ENCODE measurements around the gene SRXN1. TPM values are rescaled to one million over a fixed set of nuclear protein-coding genes. Genes with fewer than 3 reads are reported as not detected.

SRXN1 gene
- total RNA-seq, 1 experiment from 2014 or later: 839 TPM

DNA sequence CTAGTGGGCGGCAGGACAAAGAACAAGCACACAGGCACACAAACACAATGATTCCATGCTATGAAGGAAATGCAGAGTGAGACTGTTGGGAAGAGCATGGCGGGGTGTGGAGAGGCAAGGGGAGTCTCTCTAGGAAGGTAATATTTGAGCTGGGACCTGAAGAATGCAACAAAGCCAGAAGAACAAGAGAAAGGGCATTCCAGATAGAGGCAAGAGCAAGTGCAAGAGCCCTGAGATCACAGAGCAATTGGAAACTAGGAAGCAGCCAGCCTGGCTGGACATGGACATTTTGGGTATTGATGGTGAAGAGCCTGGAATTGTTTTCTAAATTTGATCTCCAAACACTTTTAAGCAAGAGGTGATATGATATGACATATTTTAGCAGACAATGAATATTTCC is 15.4 kb downstream of the SRXN1 start:
- DNase-seq (ENCODE audit: extremely low read depth, low read depth): no peak

DNA sequence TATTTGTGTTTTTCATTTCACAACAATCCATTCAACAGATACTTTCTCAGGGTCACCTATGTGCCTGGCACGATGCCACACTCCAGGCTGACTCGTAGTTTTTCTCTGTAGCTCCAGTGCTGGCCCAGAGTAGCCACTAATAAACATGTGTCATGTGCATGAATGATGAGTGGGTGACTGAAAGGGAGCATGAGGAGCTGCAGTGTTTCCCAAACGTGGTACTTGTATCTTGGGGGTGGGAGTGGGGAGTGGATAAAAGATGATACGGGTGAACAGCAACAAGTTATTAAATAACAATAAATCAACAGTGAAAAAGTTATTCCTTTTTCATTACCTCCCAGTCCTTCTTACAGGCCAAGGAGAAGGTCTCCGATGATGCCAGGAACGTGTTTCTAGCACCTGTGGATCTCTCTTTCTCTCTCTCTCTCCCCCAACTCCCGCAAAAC is 17.1 kb downstream of the SRXN1 start:
- DNase-seq (ENCODE audit: extremely low read depth, low read depth): no peak

DNA sequence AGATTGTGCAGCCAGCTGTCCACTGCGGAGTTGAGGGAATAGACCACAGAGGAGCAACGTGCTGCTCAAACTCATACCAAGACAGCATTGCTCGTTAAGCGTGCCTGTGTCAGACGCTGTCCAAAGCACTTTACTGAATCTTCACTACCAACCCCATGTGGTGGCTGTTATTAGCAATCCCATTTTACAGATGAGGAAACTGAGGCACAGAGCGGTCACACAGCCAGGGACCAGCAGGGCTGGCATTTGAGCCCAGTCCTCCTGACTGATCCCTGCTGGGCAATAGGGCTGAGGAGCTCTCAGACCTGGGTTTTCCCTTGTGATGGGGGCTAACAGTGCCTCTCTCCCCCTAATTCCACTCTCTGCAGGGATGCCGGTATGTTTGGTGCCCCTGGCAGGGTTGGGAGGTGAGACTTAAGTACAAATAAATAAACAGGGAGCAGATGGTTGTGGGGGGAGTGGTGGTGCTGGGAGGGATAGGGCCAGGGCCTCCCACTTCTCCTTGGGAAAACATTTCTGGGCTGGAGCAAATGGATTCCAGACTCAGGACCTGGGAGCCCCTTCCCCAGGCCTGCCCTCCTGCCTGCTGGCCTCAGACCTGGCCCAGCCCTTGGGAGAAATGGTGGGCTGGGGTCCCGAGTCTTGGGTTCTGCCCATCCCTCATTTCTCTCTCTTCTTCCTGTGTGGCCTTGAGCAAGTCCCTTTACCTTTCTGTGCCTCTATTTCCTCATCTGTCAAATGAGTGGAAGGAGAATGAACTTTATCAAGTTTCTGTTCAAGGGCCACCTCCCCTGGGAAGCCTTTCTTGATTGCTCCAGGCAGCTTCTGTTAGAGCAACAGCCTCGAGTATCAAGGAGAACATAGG is 17.7 kb downstream of the SRXN1 start:
- DNase-seq (ENCODE audit: extremely low read depth, low read depth): no peak

DNA sequence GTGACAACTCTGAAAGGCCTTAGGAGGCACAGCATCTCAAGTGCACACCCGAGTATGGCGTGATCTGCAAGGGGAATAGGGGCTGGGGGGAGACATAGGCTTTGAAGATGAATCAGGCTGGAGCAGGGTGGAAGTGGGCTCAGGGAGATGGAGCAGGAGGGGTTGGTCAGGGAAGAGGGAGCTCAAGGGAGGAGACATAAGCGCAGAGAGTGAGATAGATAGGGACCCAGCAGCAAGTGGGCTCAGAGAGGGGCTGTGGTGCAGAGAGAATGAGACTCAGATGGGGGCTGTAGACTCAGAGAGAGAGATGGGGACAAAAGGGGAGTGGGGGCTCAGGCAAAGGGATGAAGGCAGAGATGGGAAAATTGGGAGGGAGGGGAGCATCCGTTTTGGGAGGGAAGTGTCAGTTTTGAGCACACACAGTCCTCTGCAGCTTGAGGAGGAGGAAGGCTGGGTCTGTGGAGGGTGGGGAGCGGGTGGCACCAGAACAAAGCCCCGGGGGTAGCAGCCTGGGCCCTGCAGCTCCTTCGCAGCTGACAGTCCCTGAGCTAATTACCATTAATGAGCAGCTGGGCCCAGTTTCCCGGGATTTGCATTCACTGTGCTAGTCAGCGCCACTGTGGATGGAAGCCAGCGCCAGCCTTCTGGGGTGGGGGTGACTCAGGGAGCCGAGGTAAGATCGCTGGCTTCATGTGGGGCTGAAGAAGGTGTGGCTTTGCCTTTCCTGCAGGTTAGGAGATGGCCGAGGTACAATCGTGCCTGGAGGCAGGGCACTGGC is 18.7 kb downstream of the SRXN1 start:
- no peak for DNase-seq (ENCODE audit: extremely low read depth, low read depth)

DNA sequence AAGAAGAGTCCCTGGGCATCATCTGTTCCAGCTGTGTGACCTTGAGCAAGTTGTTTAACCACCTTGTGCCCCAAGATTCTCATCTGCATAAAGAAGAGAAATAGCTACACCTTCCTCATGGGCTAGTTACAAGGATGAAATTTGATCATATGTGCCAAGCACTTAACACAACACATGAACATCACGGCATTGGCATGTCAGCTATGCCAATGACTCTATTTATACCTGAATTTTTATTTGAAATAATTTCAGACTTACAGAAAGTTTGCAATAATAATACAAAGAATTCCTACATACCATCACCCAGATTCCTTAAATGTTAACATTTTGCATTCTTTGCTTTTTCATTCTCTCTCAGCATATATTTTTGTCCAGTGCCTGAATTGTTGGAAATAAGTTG is 21.9 kb downstream of the SRXN1 start:
- no peak for DNase-seq (ENCODE audit: extremely low read depth, low read depth)

DNA sequence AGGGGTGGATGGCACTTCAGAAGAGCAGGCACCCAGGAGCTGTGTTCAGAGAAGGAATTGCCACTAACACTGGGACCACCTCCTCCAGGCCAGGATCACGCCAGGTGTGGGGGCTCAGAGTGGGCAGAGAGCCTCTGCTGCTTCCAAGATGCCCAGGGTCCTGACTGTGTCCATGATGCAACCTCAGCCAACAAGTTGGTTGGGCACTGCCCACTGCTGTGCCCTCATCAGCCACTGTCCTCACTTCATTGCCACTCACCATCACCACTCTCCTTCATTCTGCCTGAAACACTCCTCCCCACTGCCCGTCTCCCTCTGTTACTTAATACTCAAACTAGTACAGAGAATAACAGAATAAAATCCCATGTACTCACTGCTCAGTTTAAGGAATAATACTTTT is 26.4 kb downstream of the SRXN1 start:
- DNase-seq (ENCODE audit: extremely low read depth, low read depth): no peak

DNA sequence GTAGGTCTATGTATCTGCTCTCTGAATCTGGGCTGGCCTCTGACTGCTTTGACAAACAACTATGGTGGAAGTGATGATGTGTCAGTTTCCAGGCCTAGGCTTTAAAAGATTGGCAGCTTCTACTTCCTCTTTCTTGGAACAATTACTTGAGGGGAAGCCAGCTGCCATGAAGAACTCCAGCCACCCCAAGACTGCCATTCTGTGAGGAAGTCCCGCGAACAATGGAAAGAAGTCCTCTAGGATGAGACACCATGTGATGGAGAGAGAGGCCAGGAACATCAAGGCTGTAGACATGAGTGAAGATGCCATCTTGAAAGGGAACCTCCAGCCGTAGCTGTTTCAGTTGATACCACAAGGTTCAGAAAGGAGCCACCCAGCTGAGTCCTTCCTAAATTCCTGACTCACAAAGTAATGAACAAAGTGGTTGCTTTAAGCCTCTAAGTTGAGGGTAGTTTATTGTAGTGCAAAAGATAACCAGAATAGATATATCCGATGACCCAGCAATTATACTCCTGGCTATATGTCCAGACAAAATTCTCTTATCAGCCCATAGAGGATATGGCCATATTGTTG is 27.6 kb downstream of the SRXN1 start:
- DNase-seq (ENCODE audit: extremely low read depth, low read depth): no peak

DNA sequence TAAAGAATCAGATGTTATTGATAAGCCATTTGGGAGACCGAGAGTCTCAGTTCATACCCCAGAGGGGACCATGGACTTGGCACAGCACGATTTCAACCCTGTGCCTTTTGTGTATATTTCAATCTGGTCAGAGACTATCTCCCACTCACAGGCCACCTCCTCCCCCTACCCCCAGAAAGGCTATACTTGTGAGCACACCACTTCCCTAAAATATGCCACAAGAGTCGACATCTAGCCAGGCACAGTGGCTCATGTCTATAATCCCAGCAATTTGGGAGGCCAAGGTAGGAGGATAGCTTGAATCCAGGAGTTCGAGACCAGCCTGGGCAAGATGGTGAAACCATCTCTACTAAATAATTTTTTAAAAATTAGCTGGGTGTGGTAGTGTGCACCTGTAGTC is 29.3 kb downstream of the SRXN1 start:
- DNase-seq (ENCODE audit: extremely low read depth, low read depth): no peak

DNA sequence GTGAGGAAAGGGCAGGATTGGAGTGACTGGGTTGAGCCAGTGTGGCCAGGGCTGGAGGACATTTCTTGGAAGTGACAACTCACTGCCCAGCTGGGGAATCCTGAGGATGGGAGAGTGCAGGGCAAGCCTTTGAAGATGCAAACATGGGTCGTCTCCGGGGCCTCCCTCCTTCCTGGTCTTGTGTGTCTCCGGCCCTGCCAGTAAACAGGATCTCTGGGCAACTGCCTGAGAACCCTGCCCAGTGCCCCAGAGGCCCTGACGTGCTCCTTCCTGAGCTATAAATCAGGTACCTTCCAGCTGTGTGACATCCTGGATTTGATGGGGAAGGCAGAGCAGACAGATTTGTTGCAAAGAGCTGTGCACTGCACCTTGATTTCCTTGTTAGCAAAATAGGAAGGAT is 30.0 kb downstream of the SRXN1 start:
- no peak for DNase-seq (ENCODE audit: extremely low read depth, low read depth)

DNA sequence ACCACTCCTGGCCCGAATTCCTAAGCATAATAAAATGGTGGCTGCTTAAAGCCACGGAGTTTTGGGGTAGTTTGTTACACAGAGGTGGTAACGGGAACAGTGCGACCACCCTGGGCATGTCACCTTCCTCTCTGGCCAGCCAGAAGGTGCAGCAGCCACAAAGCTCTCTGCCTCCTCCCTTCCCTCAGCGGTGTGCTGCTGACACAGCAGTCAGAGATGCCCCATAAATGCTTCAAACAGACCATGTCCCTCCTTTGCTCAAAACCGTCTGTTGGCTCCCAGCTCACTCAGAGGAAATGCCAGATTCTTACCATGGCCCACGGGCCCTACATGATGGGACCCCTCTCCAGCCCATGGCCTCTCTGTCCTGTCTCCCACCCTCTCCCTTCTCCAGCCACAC is 30.8 kb downstream of the SRXN1 start:
- DNase-seq (ENCODE audit: extremely low read depth, low read depth): no peak

DNA sequence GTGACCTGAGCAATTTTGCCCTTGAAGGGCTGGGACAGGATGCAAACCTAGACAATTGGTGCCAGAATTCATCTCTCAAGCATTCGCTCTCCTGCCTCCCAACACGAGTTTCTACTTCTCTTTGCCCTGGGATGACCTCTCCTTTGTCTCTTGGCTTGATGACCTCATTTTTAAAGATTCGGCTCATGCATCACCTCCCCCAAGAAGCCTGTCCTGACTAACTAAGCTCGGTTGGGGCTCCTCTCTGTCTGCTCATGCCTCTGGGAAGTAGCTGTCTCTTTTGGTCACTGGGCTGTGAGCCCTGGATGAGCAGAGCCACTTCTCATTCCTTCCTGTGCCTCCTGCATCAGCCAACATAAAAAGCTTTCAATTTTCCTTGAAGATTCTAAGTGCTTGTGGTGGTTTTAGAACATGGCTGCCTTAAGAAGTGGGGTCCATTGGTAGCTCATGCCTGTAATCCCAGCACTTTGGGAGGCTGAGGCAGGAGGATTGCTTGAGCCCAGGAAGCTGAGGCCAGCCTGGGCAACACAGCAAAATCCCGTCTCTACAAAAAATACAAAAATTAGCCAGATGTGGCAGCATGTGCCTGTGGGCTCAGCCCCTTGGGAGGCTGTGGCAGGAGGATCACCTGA is 31.8 kb downstream of the SRXN1 start:
- DNase-seq (ENCODE audit: extremely low read depth, low read depth): no peak

DNA sequence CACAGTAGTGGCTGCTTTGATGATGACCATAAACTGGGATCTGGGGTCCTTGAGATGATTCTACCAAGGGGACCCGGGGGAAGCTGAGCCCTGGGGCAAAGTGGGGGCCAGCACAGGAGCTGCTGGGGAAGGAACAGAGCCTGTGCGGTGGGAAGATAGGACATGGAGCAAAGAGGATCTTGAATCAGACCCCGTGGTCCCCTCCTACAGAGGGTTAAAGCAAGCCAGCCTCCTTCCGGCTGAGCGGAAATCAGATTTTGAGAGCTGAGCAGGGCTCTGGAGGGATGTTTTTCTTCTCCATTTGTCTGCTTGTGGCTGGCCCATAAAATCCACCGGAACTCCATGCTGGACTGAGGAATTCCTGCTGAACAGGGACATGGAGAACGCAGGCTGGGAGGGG is 32.8 kb downstream of the SRXN1 start:
- no peak for DNase-seq (ENCODE audit: extremely low read depth, low read depth)

DNA sequence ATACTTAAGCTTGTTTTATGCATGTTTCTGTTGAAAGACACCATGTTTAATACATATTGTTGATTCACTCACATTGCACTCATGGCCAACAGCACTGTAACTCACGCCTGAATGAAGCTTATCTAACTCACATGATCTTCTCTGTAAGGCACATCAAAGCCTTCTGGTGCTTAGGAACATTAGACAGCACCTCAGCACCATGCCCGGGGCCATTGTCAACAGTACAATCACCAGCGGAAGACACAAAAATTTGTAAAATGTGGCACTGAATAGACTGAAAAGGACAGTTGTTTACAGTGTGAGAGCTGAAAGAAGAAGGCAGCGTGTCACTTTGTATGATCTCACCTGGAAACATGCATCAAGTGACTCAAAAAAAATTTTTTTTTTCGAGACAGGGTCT is 34.0 kb downstream of the SRXN1 start:
- DNase-seq (ENCODE audit: extremely low read depth, low read depth): no peak

DNA sequence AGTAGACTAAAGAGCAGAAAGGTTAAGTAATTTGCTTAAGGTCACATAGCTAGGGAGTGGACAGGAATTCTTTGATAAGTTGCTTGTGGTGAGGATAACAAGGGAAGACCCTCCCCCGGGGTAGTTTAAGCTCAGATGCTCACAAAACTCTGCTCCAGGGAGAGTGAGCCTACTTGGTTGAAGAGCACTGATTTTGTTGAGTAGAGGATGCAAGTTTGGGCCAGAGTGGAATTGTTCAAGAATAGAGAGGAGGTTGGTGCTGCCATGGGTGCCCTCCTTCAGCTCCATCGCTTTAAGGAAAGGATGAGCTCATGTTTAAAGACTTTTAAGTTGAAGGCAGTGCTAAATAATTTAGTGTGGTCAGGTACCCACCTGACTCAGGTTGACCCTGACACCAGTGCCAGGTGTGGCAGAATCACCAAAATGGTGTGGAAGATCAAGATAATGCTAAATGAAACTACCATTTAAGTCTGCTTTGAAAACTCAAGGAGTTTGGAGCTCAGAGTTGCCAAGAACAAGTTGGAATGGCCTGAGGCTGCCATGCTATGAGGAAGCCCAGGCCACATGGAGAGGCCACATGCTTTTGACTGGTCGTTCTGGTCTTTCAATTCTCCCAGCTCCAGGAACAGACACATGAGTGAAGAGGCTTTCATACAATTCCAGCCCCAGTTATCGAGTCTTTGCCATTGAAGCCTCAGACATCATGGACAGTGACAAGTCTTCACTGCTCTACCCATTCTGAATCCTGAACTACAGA is 34.9 kb downstream of the SRXN1 start:
- no peak for DNase-seq (ENCODE audit: extremely low read depth, low read depth)

DNA sequence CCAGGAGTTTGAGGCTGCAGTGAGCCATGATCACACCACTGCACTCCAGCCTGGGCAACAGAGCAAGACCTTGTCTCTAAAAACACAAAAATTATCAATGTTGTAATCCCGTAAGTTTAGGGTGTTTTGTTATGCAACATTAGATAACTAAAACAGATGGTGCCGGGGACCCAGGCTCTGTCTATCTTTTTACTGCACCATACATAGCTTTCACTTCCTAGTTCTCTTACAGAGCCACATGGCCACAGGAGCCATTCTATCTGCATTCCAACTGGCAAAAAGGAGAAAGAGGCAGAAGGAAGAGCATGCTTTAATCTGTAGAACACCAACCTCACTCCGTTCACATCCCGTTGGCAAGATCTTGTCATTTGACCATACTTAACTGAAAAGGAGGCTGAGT is 37.5 kb downstream of the SRXN1 start:
- no peak for DNase-seq (ENCODE audit: extremely low read depth, low read depth)

DNA sequence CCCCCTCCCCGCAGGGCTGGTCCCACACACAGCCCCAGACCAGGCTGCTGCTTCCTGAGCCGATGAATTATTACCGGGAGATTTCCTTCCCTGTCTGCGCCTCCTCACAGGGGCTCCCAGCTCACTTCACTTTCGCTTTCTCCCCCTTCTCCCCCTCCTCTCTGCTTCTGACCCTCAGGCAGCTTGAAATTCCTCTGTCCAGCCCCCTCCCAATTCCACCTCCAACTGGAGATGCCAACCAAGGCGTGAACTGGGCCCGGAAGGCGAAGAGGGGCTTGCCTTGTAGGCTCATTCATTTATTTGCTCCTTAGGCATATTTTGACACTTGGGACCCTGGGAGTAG is 41.2 kb downstream of the SRXN1 start:
- DNase-seq (ENCODE audit: extremely low read depth, low read depth): no peak

DNA sequence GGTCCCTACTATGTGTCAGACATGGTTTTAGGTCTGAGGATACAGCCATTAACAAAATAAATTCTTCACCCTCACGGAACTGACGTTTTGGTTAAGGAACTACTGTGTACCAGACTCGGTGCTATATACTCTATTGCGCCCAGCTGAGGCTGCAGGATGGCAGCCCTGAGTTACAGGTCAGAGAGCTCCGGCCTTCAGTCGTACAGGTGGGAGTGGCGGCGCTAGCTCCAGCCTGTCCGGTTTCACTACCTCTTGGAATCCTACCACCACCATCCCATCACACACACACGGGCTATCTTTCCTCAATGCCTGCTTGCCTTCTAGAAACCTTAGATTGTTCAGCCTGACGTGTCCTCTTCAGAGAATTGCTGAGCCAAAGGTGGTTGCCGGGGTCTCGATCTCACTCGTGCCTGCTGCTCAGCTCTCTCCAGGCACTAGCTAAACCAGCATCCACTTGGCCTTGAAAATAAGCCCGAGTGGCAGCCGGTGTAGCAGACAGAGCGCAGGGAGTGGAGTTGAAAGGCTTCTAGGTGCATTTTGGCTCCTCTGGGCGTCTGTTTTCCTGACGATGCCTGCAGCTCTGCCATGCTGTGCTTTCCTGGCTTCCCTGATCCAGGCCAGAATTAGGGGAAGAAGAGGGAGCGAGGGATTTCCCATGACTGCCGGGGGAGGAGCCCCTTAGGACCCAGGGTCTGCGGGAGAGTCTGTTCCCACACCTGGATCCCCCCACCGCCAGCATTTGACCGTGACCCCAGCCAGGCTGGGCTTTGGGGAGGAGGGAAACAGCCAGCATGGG is 41.8 kb downstream of the SRXN1 start:
- no peak for DNase-seq (ENCODE audit: extremely low read depth, low read depth)

DNA sequence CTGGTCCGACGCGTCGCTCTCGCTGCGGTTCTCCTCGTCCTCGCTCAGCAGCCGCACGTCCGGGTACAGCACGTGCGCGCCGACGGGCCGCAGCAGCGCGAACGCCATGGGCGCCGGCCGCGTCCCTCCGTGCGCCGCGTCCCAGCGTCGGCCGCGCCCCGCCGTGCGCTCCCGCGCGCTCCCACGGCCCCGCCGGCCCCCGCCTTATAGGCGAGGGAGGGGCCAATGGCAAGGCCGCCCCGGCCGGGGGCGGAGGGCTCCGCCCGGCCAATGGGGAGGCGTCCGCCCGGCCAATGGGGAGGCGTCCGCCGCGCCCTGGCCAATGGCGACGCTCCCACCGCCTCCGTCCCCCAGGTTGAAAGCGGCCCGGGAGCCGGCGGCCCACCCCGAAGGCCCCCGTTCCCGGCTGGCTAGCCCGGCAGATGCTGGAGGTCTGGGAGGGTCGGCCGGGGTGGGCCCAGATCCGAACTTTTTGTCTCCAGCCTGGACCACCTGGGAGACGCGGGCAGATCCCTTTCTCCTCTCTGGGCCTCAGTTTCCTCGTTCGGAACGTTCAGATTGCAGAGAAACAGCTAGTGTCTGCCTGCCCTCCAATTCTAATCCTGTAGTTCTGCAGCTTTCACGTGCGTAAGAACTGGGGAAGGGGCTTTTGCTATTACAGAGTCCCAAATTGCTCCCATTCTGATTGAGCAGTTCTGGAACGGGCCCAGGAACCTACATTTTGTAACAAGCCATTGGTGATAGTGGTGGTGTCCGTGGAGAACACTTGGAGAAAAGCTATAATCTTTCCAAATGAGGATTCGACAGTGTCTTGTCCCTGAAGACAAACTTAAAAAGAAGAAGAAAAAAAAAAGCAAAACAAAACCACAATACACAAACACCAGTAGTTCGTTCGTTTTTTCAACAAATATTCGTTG is 42.6 kb downstream of the SRXN1 start, which contains the start of gene TCF15:
Gene TCF15, minus strand, starts transcription at position 180 of the 917 bp plus-strand sequence. Its CDS starts 72 bp downstream, at position 108.
- no peak for DNase-seq (ENCODE audit: extremely low read depth, low read depth)

All from NCI-H460 (cell line).